ENCODE data around the gene UBFD1.
A peak's percentile ranks its signal among the peaks of the same experiment; 100 is the strongest.
"Not testable (repeated sequence)": the region's sequence is repeated elsewhere in the genome, so short reads cannot be mapped to it uniquely, and the experiment has no call there.

The UBFD1 gene

DNA sequence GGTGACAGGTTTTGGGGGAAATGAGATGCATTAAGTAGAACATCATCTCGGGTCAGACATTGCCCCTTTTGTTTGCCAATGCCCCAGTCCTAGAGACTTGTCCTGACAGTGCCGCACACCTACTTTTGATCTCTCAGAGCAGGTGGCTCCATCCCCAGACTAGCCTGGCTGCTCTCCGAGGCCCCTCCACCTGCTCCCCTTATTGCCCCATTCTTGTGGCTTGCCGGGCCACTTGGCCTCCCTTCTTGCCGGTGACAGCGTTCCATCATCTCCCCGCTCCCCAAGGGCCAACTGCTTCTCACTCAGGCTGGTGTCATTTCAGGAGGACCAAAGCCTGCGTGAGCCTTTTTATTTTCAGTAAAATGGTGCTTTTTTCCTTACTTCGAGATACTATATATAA, 14.9 kb downstream of the UBFD1 start:
- Mint-ChIP-seq H3K4me1 (no peaks in the 10 kb centered on the region), H3K27me3 (no peaks in the 10 kb centered on the region), H3K36me3 (peaks cover 7% of the 10 kb centered on the region), H3K4me3 (no peak overlapping the region), H3K27ac (no peak overlapping the region), H3K9me3 (no peaks in the 10 kb centered on the region)

GRCh38 chr16:23573817-23574216, 16.3 kb downstream of the UBFD1 start:
- Mint-ChIP-seq H3K4me1 (no peaks in the 10 kb centered on the region), H3K36me3 (peaks cover 7% of the 10 kb centered on the region), H3K27ac (no peak overlapping the region), H3K27me3 (no peaks in the 10 kb centered on the region), H3K4me3 (no peak overlapping the region), H3K9me3 (no peaks in the 10 kb centered on the region)

DNA sequence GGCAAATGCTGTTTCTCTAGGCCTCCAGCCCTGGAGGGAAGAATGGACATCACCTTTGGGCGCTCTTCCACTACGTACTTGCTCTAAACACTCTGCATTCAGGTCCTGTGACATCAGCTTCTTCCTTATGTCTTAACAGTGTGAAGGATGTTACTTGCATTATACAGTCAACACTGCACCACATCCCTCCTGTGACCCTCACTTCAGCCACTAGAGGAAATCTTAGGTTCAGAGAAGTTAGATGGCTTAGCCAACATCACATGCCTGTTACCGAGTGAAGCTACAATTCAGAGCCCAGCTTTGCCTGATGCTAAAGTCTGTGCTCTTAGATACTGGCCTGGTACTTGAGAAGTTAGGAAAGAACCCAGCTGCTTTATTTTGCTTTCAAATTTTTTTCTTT, 18.3 kb downstream of the UBFD1 start:
- Mint-ChIP-seq H3K27ac (no peak overlapping the region), H3K27me3 (no peaks in the 10 kb centered on the region), H3K4me1 (no peaks in the 10 kb centered on the region), H3K9me3 (no peaks in the 10 kb centered on the region), H3K36me3 (peaks cover 7% of the 10 kb centered on the region), H3K4me3 (no peak overlapping the region)

DNA sequence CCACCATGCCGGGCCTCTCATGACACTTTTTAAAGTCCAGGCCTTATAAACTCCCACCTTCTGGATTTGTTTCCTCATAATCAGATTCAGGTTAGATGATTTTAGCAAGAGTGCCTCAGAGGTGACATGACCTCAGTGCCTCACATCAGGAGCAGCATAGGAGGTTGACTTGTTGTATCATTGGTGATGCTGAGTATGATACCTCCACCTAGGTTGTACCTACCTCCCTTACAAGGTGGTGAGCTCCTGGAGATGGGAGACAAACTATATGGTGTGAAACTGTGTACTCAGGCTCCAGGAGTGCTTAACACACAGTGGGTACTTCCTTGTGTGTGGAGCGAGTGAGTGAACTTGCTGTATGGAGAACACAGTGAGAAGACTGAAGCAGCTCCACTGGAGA, 20.0 kb downstream of the UBFD1 start:
- no peak overlapping the region for H3K4me3 Mint-ChIP-seq
- H3K27me3 Mint-ChIP-seq = no peaks in the 10 kb centered on the region
- no peaks in the 10 kb centered on the region for H3K9me3 Mint-ChIP-seq
- no peak overlapping the region for H3K27ac Mint-ChIP-seq
- peaks cover 5% of the 10 kb centered on the region for H3K36me3 Mint-ChIP-seq
- H3K4me1 Mint-ChIP-seq = no peaks in the 10 kb centered on the region

DNA sequence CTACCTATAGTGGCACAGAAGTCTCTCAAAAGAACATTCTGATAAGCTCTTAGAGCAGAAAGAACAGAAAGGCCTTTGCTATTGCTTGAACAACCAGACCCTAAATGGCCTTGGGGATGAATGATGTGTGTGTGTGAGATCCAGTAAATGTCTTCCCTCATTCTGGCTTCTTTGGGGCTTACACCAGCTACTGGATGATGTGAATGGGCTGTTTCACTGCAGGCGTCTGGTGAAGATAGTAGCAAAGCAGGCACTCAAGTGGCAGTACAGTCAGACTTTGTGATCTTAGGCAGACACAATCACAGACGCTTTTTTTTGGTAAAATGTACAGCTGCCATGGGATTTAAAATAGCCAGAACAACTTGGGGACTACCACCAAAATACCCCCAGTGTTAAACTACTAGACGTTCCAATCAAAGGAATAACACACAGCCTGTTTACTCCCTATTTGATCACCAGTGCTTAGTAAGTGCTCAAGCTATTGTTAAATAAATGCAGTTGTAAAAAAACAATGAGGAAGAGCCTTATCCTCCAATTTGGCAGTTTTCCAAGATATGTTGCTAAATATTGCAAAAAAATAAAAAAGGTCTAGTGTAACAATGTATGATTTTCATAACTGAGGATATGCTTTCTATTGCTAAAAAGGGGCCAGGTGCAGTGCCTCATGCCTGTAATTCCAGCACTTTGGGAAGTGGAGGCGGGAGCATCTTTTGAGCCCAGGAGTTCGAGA, 20.7 kb downstream of the UBFD1 start:
- Mint-ChIP-seq H3K9me3 (no peaks in the 10 kb centered on the region), H3K27me3 (no peaks in the 10 kb centered on the region), H3K4me3 (no peak overlapping the region), H3K36me3 (peaks cover 5% of the 10 kb centered on the region), H3K27ac (no peak overlapping the region), H3K4me1 (no peaks in the 10 kb centered on the region)

- peaks cover 7% of the 10 kb centered on the region for H3K36me3 Mint-ChIP-seq
- H3K4me1 Mint-ChIP-seq = no peaks in the 10 kb centered on the region
- no peaks in the 10 kb centered on the region for H3K27me3 Mint-ChIP-seq
- H3K4me3 Mint-ChIP-seq = no peak overlapping the region
- no peaks in the 10 kb centered on the region for H3K9me3 Mint-ChIP-seq
- no peak overlapping the region for H3K27ac Mint-ChIP-seq
Measured at GRCh38 chr16:23579371-23579770, 21.8 kb downstream of the UBFD1 start.

GRCh38 chr16:23580391-23580790, 22.9 kb downstream of the UBFD1 start:
- peaks cover 7% of the 10 kb centered on the region for H3K36me3 Mint-ChIP-seq
- no peak overlapping the region for H3K4me3 Mint-ChIP-seq
- H3K27me3 Mint-ChIP-seq = no peaks in the 10 kb centered on the region
- no peaks in the 10 kb centered on the region for H3K4me1 Mint-ChIP-seq
- H3K27ac Mint-ChIP-seq = no peak overlapping the region
- H3K9me3 Mint-ChIP-seq = no peaks in the 10 kb centered on the region

DNA sequence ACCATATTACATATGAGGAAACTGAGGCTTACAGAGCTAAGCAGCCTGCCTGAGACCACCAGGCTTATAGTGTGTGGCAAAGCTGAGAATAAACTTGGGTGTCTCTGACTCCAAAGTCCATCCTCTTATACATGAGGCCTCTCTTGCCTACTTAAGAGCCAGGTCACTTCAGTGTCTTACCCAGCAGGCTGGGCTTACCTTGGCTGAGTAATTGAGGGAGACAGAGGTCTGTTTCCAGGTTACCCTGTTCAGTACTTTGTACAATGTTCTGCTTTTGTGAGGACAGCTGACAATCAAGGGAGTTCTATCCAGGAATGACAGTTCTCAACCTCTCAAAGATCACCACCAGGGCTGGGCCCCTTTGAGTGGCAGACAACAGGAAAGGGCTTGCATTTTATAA, 24.2 kb downstream of the UBFD1 start:
- Mint-ChIP-seq H3K9me3 (no peaks in the 10 kb centered on the region), H3K27me3 (no peaks in the 10 kb centered on the region), H3K36me3 (peaks cover 7% of the 10 kb centered on the region), H3K4me3 (no peak overlapping the region), H3K4me1 (no peaks in the 10 kb centered on the region), H3K27ac (no peak overlapping the region)

DNA sequence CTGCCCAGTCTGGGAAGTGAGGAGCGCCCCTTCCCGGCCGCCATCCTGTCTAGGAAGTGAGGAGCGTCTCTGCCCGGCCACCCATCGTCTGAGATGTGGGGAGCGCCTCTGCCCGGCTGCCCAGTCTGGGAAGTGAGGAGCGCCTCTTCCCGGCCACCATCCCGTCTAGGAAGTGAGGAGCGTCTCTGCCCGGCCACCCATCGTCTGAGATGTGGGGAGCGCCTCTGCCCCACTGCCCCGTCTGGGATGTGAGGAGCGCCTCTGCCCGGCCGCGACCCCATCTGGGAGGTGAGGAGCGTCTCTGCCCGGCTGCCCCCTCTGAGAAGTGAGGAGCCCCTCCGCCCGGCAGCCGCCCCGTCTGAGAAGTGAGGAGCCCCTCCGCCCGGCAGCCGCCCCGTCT, 25.7 kb downstream of the UBFD1 start:
- not testable (repeated sequence) for H3K27ac Mint-ChIP-seq, H3K36me3 Mint-ChIP-seq, H3K9me3 Mint-ChIP-seq, H3K4me3 Mint-ChIP-seq, H3K27me3 Mint-ChIP-seq, H3K4me1 Mint-ChIP-seq

DNA sequence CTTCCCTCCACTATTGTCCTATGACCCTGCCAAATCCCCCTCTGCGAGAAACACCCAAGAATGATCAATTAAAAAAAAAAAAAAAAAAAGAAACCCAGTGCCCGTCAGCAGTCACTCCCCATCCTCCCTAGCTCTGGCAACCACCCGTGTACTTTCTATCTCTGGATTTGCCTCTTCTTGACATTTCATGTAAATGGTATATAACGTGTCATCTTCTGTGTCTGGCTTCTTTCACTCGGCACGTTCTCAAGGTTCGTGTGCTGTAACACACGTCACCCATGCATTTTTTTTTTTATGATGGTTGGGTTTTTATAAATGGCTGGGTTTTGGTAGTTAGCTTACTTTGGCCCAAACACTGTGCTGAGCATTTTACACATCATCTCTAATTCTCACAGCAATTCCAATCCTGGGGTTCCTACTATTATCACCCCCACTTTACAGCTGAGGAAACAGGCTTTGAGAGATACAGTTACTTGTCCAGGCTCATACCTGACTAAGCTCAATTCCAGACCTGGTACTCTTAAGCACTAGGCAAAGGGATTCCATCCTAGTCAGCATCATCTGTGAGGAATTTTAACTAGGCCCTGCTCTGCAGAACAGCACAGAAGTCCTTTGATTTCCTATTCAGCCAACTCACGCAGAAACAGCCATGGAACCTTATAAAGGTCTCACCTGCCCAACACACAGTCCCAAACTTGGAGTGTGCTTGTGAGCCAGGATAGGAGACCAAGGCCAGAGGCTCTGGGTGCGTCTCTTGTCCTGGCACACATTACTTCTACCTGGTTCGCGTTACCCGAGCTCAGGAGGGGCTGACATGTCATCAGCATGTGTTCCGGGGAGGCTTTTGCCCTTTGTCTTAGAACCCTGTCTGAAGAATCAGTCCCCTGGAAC, 26.9 kb downstream of the UBFD1 start:
- Mint-ChIP-seq H3K4me3 (no peak overlapping the region), H3K36me3 (peaks cover 10% of the 10 kb centered on the region), H3K4me1 (peaks cover 3% of the 10 kb centered on the region), H3K9me3 (no peaks in the 10 kb centered on the region), H3K27ac (no peak overlapping the region), H3K27me3 (no peaks in the 10 kb centered on the region)

DNA sequence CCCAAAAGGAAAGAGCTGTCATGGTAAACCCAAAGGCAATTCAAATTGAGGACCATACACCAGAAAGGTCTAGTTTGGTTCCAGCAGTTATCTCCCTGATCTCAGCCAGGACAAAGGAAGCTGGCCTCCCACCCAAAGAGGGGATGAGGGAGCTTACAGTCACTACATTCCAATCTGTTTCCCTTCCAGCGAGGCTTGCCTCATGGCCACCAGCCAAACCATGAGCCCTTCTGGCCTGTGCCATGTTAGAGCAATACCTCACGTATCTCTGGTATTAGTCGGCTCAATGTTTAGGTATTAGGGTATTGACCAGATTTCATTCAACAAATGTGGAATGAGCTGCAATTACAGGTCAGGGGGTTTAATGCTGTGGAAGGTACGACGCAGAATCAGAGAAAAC, 30.2 kb downstream of the UBFD1 start:
- H3K9me3 Mint-ChIP-seq = no peaks in the 10 kb centered on the region
- no peak overlapping the region for H3K4me3 Mint-ChIP-seq
- no peaks in the 10 kb centered on the region for H3K27me3 Mint-ChIP-seq
- H3K27ac Mint-ChIP-seq = no peak overlapping the region
- H3K36me3 Mint-ChIP-seq = peaks cover 11% of the 10 kb centered on the region
- H3K4me1 Mint-ChIP-seq = peaks cover 20% of the 10 kb centered on the region

DNA sequence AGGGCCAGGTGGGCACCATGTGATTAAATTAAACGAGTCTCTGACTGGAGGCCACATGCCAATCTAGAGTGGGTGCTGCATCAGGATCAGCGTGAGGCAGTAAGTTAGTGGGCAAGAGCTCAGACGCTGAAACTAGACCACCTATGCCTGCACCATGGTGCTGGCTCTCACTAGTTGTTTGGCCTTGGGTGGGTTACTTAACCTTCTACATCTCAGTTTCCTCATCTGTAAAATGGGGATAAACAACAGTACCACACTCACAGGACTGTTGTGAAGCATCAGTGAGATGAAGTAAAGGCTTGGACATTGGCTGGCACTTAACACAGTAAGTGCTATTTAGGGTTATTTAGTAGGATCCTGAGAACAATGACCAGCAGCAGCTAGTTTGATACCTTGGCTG, 32.7 kb downstream of the UBFD1 start:
- peaks cover 9% of the 10 kb centered on the region for H3K36me3 Mint-ChIP-seq
- no peak overlapping the region for H3K27ac Mint-ChIP-seq
- no peak overlapping the region for H3K4me3 Mint-ChIP-seq
- H3K4me1 Mint-ChIP-seq = peaks cover 28% of the 10 kb centered on the region
- H3K27me3 Mint-ChIP-seq = no peaks in the 10 kb centered on the region
- H3K9me3 Mint-ChIP-seq = no peaks in the 10 kb centered on the region

- Mint-ChIP-seq H3K4me1 (peaks cover 36% of the 10 kb centered on the region), H3K27me3 (no peaks in the 10 kb centered on the region), H3K36me3 (peaks cover 8% of the 10 kb centered on the region)
Measured at GRCh38 chr16:23594186-23594585, 36.7 kb downstream of the UBFD1 start.

DNA sequence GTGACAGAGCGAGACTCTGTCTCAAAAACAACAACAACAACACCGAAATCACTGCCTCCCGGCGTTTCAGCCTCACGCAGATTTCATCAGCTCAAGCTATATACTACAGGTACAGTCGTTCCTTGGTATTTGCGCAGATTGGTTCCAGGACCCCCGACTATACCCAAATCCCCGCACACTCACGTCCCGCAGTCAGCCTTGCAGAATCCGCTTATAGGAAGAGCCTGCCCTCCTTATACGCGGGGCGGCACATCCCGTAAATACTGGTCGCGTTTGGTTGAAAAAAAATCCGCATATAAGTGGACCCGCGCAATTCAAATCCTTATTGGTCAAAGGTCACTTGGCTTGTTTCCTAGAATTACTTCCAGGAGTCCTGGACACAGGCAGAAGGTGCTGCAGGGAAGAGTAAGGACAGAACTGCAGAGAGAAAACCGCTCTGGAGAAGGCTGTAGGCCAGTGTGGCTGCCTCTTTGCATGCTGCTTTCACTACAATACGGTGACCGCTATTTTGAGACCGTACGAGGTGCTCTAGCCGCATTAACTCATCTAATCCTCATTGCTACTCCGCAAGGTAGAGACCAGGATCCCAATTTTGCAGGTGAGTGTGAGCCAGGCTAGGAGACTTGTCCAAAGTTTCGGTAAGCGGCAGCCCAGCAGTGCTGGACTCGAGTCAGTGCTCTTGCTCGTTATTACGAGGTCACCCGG, 37.9 kb downstream of the UBFD1 start:
- Mint-ChIP-seq H3K27ac (peak overlapping the region; percentile 55), H3K36me3 (peaks cover 6% of the 10 kb centered on the region), H3K9me3 (no peaks in the 10 kb centered on the region), H3K27me3 (no peaks in the 10 kb centered on the region), H3K4me1 (peaks cover 32% of the 10 kb centered on the region), H3K4me3 (peak overlapping the region; percentile 87)

More at GRCh38 chr16:23594186-23594585, 36.7 kb downstream of the UBFD1 start:
- H3K27ac Mint-ChIP-seq = no peak overlapping the region
- no peak overlapping the region for H3K4me3 Mint-ChIP-seq
- H3K9me3 Mint-ChIP-seq = no peaks in the 10 kb centered on the region

- Mint-ChIP-seq H3K27me3 (no peaks in the 10 kb centered on the region), H3K4me1 (peaks cover 28% of the 10 kb centered on the region), H3K9me3 (no peaks in the 10 kb centered on the region), H3K4me3 (peak within 1 kb of the TSS; percentile 87), H3K27ac (peak within 1 kb of the TSS; percentile 80), H3K36me3 (peaks cover 4% of the 10 kb centered on the region)
Measured at GRCh38 chr16:23595951-23596720, 38.6 kb downstream of the UBFD1 start, which contains the start of gene NDUFAB1. Gene NDUFAB1, minus strand, starts transcription at chr16:23596316. Its CDS starts 26 bp downstream, at chr16:23596290.
